Measurements from ENCODE around the gene EML1. TPM values are rescaled to one million over a fixed set of nuclear protein-coding genes. Genes with fewer than 3 reads are reported as not detected.

Gene EML1
- total RNA-seq, 2 experiments from 2014 or later = not detected

DNA sequence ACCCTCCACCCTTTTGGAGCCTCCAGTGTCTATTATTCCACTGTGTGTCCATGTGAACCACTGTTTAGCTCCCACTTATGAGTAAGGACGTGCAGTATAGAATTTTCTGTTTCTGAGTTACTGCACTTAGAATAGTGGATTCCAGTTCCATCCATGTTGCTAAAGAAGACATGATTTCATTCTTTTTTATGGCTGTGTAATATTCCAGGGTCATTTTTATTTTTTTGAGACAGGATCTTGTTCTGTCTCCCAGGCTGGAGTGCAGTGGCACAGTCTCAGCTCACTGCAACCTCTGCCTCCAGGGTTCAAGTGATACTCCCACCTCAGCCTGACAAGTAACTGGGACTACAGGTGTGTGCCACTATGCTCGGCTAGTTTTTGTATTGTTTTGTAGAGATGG is 31.6 kb downstream of the EML1 start:
- H3K9me2 ChIP-seq (ENCODE audit: insufficient read depth, low read length) = no peaks in the 10 kb centered on the region
- no peak overlapping the region for H3K27ac ChIP-seq (ENCODE audit: low read depth, low read length, poor library complexity, severe bottlenecking)
- H3K4me3 ChIP-seq (ENCODE audit: low read depth, low read length, poor library complexity, severe bottlenecking) = no peak overlapping the region
- no peak for TF ChIP-seq EZH2phosphoT487 (IDR thresholded peaks at IDR 0.05; ENCODE audit: borderline replicate concordance, low read depth, low read length)
- TF ChIP-seq, protein P1, sequence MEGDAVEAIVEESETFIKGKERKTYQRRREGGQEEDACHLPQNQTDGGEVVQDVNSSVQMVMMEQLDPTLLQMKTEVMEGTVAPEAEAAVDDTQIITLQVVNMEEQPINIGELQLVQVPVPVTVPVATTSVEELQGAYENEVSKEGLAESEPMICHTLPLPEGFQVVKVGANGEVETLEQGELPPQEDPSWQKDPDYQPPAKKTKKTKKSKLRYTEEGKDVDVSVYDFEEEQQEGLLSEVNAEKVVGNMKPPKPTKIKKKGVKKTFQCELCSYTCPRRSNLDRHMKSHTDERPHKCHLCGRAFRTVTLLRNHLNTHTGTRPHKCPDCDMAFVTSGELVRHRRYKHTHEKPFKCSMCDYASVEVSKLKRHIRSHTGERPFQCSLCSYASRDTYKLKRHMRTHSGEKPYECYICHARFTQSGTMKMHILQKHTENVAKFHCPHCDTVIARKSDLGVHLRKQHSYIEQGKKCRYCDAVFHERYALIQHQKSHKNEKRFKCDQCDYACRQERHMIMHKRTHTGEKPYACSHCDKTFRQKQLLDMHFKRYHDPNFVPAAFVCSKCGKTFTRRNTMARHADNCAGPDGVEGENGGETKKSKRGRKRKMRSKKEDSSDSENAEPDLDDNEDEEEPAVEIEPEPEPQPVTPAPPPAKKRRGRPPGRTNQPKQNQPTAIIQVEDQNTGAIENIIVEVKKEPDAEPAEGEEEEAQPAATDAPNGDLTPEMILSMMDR (conservative IDR thresholded peaks at IDR 0.05; ENCODE audit: low read length) = no peak
- BruUV-seq (replicated peaks) = no TSS peak
- no peaks in the 10 kb centered on the region for H3K79me2 ChIP-seq (ENCODE audit: insufficient read depth, low read depth, low read length)
- POLR2A ChIA-PET = no interaction called here
- no peaks in the 10 kb centered on the region for H3K9me3 ChIP-seq (ENCODE audit: low read length)
- CTCF ChIA-PET (ENCODE audit: unreplicated experiment) = no interaction called here
- no peak overlapping the region for H2AFZ ChIP-seq (ENCODE audit: low read length)
- no peaks in the 10 kb centered on the region for H4K20me1 ChIP-seq (ENCODE audit: insufficient read depth, low read length)
- H3K36me3 ChIP-seq (ENCODE audit: insufficient read depth, low read length) = no peaks in the 10 kb centered on the region
- no peak for DNase-seq (ENCODE audit: low spot score)
- intact Hi-C loops (cut with micrococcal nuclease; ENCODE audit: unreplicated experiment) = no loop called here
- H3K4me2 ChIP-seq (ENCODE audit: low read length) = no peak overlapping the region
- H3K4me1 ChIP-seq (ENCODE audit: insufficient read depth, low read length, poor library complexity, severe bottlenecking) = no peaks in the 10 kb centered on the region

DNA sequence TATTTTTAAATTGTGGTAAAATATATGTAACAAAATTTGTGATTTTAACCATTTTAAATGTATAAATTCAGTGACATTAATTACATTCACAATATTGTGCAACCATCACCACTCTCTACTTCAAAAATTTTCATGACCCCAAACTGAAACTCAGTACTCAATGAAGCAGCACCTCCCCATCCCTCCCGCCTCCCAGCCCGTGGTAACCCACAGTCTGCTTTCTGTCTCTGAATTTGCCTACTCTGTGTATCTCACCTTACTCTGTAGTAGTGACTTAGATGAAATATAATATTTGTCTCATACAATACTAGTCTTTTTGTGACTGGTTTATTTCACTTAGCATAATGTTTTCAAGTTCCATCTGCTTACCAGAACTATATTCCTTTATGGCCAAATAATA is 36.2 kb downstream of the EML1 start:
- DNase-seq (ENCODE audit: low spot score) = no peak
- CTCF ChIA-PET (ENCODE audit: unreplicated experiment) = no interaction called here
- POLR2A ChIA-PET = interaction anchor here (0.7 kb wide), 1 partner anchor 9 kb away, joined by 4 read pairs; no protein-coding TSS in a partner anchor

DNA sequence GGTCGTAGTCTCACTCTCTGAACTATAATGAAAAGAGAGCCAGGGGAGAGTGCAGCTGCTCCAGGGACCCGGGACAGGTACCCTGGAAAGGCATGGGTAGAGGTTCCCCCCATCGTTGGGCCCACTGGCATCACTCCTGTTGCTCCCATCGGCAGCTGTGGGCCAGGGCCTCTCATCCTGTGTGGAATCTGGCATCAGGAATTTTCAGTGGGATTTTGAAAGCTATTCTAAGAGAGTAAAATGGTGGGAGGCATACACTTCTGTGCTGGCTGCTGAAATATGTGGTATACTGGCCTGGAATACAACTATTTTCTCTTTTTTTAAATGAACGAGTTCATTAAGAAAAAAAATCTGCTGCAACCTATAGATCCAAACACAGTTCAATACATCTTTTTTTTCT is 38.1 kb downstream of the EML1 start:
- no peaks in the 10 kb centered on the region for H3K9me3 ChIP-seq (ENCODE audit: low read length)
- no peaks in the 10 kb centered on the region for H3K9me2 ChIP-seq (ENCODE audit: insufficient read depth, low read length)
- no peak for DNase-seq (ENCODE audit: low spot score)
- no peaks in the 10 kb centered on the region for H3K36me3 ChIP-seq (ENCODE audit: insufficient read depth, low read length)
- H2AFZ ChIP-seq (ENCODE audit: low read length) = no peak overlapping the region
- BruUV-seq (replicated peaks) = no TSS peak
- TF ChIP-seq, protein P1 (conservative IDR thresholded peaks at IDR 0.05; ENCODE audit: low read length) = no peak
- no peak for TF ChIP-seq EZH2phosphoT487 (IDR thresholded peaks at IDR 0.05; ENCODE audit: borderline replicate concordance, low read depth, low read length)
- H3K4me2 ChIP-seq (ENCODE audit: low read length) = no peak overlapping the region
- intact Hi-C loops (cut with micrococcal nuclease; ENCODE audit: unreplicated experiment) = no loop called here
- POLR2A ChIA-PET = no interaction called here
- no peaks in the 10 kb centered on the region for H3K79me2 ChIP-seq (ENCODE audit: insufficient read depth, low read depth, low read length)
- H4K20me1 ChIP-seq (ENCODE audit: insufficient read depth, low read length) = no peaks in the 10 kb centered on the region
- no peak overlapping the region for H3K4me3 ChIP-seq (ENCODE audit: low read depth, low read length, poor library complexity, severe bottlenecking)
- no peak overlapping the region for H3K27ac ChIP-seq (ENCODE audit: low read depth, low read length, poor library complexity, severe bottlenecking)
- no peaks in the 10 kb centered on the region for H3K4me1 ChIP-seq (ENCODE audit: insufficient read depth, low read length, poor library complexity, severe bottlenecking)
- CTCF ChIA-PET (ENCODE audit: unreplicated experiment) = no interaction called here

More for the DNA sequence above, 36.2 kb downstream of the EML1 start:
- Histone ChIP-seq H2AFZ (ENCODE audit: low read length) (no peak overlapping the region), H3K79me2 (ENCODE audit: insufficient read depth, low read depth, low read length) (no peaks in the 10 kb centered on the region), H3K4me1 (ENCODE audit: insufficient read depth, low read length, poor library complexity, severe bottlenecking) (no peaks in the 10 kb centered on the region), H3K27ac (ENCODE audit: low read depth, low read length, poor library complexity, severe bottlenecking) (no peak overlapping the region), H3K4me2 (ENCODE audit: low read length) (no peak overlapping the region), H3K9me2 (ENCODE audit: insufficient read depth, low read length) (no peaks in the 10 kb centered on the region), H3K36me3 (ENCODE audit: insufficient read depth, low read length) (no peaks in the 10 kb centered on the region), H3K9me3 (ENCODE audit: low read length) (no peaks in the 10 kb centered on the region), H3K4me3 (ENCODE audit: low read depth, low read length, poor library complexity, severe bottlenecking) (no peak overlapping the region), H4K20me1 (ENCODE audit: insufficient read depth, low read length) (no peaks in the 10 kb centered on the region)
- no TSS peak for BruUV-seq (replicated peaks)
- intact Hi-C loops (cut with micrococcal nuclease; ENCODE audit: unreplicated experiment) = no loop called here
- TF ChIP-seq EZH2phosphoT487 (IDR thresholded peaks at IDR 0.05; ENCODE audit: borderline replicate concordance, low read depth, low read length) = no peak
- TF ChIP-seq, protein P1 (conservative IDR thresholded peaks at IDR 0.05; ENCODE audit: low read length) = no peak
